HG03097 (cell line): ENCODE results near the gene BRSK1.
A peak's percentile ranks its signal among the peaks of the same experiment; 100 is the strongest.

Experiments used
- ATAC-seq: cut with Tn5 transposase; IDR thresholded peaks from one replicate; pipeline ENCODE4 v1.9.1; 2021; ENCODE audit not compliant: unreplicated experiment, low FRiP score

Gene BRSK1

DNA sequence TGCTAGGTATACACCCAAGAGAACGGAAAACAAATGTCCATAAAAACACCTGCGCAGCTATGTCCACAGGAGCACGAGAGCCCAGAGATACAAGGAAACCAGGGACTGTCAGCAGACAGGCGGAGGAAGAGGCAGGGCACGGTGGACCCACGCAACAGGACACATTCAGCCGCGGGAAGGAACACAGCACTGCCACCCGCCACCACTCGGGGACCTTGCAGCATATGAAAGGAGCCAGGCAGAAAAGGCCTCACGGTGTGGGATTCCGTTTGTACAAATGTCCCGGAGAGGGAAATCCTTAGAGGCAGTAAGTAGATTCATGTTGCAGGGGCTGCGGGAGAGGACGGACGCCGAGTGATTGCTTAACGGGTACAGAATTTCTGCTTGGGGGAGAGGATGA, 11.7 kb upstream of the BRSK1 start:
- no peak for ATAC-seq

DNA sequence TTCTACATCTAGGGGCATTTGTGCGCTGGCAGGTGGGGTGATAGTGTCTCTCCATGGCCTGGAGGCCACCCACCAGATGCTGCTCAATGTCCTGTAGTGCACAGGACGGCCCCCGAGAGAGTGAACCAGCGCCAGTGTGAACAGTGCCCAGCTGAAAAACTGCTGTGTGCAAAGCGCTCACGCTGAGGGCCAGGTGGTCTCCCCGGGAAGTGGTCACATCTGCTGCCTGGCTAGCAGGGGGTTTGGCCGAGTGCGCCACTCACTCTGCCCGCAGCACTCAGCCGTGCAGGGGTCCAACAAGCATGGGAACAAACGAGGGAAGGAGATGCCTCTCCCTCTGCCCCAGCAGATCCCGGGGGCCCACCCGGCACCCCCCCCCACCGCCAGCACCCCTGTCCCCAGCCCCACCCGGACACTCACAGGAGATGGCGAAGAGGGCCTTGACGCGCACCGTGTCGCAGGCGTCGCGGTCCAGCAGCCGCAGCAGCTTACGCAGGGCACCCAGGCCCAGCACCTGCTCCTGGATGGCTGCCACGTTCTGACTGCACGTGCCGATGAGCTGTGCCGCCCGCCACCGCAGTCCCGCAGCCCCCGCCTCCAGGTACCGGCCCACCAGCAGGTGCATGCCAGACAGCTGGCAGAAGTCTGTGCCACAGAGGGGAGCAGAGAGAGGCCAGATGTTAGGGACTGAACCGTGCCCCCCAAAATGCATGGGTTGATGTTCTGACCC, 9.7 kb upstream of the BRSK1 start:
- ATAC-seq = no peak

- ATAC-seq = no peak
Measured at GRCh38 chr19:55275851-55276719, 7.7 kb upstream of the BRSK1 start.

DNA sequence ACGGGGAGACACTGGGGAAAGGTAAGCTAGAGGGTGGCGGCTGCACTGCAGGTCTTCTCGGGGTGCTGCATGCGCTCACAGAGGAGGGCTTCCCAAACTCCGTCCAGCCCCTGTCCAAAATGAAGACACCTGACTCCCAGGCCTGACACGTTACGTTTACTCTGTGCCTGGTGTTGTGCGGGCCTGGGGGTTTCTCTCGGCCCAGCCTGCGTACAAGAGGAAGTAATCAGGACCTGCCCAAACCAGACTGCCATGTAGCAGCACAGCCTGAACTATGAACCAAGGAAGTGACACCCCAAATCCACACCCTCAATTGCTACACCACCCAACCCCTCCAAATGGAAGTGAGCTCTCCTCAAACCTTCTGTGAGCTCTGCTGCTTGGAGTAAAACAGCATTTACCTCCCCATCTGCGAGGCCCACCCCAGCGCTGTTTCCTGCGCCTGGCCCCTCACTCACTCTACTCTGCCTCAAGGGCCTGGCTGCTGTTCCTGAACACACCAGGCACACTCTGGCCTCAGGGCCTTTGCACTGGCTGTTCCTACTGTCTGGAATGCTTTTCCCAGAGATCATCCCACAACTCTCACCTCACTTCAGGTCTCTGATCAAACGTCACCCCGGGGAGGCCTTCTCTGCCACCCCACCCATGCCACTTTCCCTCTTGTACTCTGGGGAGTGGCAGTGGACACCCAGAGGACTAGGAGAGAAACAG, 6.9 kb upstream of the BRSK1 start:
- ATAC-seq = no peak

- no peak for ATAC-seq
Measured at GRCh38 chr19:55277494-55277893, 6.3 kb upstream of the BRSK1 start.

DNA sequence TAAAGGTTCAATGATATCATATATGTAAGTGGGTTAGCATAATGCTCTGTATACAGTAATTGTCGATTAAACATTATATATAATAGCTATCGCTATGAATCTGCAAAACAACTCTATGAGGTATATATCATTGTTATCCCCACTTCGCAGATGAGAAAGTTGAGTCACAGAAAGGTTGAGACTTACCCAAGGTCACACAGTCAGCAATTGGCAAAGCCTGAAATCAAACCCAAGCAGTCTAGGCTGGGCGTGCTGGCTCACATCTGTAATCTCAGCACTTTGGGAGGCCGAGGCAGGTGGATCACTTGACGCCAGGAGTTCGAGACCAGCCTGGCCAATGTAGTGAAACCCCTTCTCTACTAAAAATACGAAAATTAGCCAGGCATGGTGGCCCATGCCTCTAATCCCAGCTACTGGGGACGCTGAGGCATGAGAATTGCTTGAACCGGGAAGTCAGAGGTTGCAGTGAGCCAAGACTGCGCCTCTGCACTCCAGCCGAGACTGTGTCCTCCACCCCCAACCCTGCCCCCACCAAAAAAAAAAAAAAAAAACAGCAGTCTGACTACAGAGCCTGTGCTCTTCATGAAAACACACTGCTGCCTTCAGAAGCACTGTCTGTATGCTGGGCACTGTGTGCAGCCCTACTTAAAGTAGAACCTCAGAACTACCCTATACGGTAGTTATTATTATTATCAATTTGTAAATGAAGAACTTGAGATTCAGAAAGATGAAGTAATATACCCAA, 5.2 kb upstream of the BRSK1 start:
- no peak for ATAC-seq

DNA sequence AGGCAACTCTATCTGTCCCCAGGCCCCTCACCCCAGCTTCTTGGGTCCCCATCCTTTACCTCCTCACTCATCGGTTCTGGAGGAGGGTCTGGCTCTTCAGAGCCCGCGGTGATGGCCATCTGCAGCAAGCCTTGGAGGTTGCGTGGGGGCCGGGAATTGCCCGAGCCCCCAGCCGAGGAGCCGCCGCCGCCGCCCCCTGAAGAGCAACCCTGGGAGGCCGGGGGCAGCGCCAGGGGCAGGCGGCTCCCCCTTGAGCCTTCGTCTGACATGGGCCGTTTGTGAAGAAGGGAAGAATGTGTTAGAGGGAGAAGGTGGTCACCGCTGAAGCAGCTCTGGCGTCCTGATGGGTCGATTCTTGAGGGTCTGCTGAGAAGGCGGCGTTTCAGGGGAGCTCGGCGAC, 4.5 kb upstream of the BRSK1 start:
- no peak for ATAC-seq

DNA sequence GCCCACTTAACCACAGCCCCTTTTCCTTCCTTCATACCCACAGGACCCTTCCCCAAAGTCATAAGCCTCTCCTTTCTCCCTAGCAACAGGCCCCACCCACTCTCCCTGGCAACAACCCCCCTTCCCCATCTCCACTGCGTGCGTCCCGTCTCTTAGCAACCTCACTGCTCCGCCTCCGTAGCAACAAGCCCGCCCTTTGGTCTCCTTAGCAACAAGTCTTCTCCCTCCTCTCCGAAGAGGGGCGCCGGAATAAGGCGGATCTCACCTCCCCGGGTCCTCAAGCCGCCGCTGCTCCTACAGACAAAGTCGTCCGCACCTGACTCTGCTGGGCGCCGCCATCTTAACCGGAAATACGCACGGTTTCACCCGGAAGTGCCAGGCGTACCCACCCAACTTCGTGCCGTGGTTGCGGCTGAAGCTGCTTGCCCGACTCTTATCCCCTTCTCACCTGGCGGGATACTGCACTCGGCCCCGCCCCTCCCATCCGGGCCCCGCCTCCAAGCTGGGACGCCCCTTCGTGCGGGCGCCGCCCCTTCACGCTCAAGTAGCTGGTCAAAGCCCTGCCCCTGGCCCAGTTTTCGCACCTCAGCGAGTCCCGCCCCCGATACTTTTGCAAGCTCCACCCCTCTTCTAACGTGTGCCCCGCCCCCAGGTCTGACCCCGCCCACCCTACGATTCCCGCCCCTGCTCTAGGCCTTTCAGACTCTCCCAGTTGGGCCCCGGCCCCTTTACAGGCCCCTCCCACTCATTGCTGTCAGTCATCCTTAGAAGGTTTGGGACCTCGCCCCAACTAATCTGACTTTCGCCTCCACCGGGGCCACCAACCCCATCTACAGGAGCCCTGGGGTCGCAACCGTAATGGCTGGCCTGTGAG, 3.8 kb upstream of the BRSK1 start, which contains the start of gene HSPBP1:
Gene HSPBP1 (minus strand): TSS at position 341 of the 874 bp plus-strand sequence. CDS start 502 bp downstream, outside the sequence.
- ATAC-seq = peak; percentile 62

- no peak for ATAC-seq
Measured at GRCh38 chr19:55284405-55285058, 735 bp downstream of the BRSK1 start.

GRCh38 chr19:55285229-55285890, 1.6 kb downstream of the BRSK1 start:
- ATAC-seq = no peak

GRCh38 chr19:55287361-55288079, 3.7 kb downstream of the BRSK1 start:
- no peak for ATAC-seq

DNA sequence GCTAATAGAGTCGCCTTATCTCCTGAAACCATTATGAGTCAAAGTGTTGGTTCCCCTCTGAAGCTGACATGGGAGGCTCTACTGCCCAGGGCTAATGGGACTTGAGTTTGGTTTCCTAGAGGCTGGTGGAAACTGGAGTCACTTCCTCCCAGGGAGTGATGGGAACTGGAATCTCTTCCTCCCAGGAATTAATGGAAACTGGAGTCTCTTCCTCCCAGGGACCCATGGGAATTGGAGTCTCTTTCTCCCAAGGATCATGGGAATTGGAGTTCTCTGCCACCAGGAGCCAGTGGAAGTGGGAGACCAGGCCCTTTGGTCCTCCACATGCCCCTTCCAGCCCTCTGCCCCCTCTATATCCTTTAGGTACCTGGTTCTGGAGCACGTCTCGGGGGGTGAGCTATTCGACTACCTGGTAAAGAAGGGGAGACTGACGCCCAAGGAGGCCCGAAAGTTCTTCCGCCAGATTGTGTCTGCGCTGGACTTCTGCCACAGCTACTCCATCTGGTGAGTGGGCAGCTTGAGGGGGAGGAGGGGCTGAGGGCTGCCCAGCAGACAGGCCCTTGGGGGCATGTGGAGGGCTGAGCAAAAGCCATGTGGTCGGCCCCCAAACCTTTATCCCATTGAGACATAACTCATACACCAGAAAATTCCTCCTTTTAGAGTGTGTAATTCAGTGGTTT, 5.5 kb downstream of the BRSK1 start:
- ATAC-seq = no peak

DNA sequence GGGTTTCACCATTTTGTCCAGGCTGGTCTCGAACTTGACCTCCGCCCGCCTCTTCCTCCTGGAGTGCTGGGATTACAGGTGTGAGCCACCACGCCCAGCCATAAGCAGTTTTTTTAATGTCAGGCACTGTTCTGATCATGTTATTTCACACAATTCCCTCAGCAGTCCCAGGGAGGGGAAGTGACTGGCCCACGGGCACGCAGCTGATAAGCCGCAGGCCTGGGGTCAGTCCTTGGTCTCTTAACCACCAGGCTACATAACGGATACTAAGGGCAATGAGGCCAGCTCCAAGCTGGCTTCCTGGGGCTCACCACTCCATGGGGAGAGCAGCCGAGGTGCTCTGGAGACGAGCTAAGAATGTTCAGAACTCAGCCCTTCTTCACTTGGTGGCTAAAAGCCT, 13.5 kb downstream of the BRSK1 start:
- ATAC-seq = no peak

DNA sequence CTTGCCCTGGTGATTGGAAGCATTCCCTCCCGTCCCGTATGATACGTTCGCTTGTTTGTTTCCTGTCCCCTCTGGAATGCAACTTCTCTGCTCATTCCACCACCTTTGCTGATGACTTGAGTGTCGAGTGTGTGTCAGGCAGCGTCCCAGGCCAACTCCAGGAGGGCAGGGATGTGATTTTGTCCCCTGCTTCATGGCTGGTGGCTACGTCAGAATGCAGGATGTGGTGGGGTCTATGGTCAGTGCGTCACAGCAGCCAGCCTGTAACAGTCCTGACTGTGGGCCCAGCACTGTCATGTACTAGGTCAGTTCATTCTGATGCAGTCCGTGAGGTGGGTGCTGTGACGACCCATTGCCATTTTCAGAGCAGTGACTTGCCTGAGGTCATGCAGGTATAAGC, 16.2 kb downstream of the BRSK1 start:
- no peak for ATAC-seq

- no peak for ATAC-seq
Measured at GRCh38 chr19:55300886-55301458, 17.2 kb downstream of the BRSK1 start.

DNA sequence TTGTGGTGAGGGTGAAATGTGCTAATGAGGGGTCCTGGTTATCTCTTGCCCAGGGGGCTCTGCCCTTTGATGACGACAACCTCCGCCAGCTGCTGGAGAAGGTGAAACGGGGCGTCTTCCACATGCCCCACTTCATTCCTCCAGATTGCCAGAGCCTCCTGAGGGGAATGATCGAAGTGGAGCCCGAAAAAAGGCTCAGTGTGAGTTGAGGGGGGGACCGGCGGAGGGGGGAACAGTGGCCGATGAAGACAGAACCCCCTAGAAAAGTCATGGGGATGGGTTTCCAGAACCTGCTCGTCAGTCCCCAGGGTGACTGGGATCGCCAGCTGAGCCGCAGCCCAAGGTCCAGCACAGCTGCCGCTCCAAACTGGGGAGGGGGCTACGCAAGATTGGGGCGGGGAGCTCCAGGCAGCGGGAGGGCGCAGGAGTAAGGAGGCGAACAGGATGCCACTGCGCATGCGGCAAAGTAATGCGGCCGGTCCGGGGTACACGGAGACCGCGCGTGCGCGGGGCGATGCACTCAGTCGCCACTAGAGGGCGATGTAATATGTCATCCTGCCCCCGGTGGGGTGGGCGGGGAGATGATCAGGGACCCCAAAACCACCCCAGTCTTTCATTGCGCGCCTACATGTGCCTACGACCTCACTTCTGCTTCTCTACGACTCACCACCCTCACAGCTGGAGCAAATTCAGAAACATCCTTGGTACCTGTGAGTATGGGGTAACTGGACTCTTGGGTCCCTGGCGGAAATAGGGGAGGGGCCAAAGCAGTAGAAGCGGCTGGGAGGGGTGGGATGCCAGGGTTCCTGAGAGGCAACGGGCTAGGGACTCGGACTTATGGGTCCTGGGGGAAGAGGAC, 17.9 kb downstream of the BRSK1 start:
- ATAC-seq = no peak
